ENCODE data around the gene LRP1.
A peak's percentile ranks its signal among the peaks of the same experiment; 100 is the strongest.

The LRP1 gene

GRCh38 chr12:57232156-57232756, 104.0 kb downstream of the LRP1 start:
- TF ChIP-seq CTCF (IDR thresholded peaks at IDR 0.05; ENCODE audit: low read depth, low read length) = no peak
- no peak overlapping the region for H3K4me3 ChIP-seq (ENCODE audit: low read depth, low read length)
- no peak for DNase-seq (ENCODE audit: low read depth, low spot score)
- in situ Hi-C loops (cut with HindIII; ENCODE audit: low sequenced_read_pairs) = no loop called here

DNA sequence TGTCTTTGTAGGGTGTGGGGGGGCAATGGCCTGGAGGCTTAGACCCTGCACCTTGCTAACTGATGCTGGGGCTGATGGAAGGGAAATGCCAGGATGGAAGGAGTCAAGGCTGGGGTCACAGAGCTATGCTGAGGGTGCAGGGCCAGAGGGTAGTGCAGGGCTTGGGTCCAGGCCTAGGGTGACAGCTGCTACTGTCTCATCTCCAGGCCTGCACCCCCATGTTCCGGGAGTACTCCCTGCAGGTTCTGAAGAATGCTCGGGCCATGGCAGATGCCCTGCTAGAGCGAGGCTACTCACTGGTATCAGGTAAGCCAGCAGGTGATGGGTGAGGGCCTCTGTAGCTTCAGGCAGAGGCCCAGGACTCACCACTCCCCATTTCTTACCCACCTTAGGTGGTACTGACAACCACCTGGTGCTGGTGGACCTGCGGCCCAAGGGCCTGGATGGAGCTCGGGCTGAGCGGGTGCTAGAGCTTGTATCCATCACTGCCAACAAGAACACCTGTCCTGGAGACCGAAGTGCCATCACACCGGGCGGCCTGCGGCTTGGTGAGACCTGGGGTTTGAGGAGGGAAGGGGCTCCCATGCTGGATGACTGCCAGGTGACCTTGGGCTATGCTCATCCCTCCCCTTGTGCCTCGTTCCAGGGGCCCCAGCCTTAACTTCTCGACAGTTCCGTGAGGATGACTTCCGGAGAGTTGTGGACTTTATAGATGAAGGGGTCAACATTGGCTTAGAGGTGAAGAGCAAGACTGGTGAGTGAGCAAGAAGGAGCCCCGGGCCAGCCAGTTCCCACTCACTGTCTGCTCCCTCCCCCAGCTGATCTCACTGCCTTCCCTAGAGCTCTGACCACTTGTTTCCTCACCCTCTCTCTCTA, 105.3 kb downstream of the LRP1 start:
- no peak for TF ChIP-seq CTCF (IDR thresholded peaks at IDR 0.05; ENCODE audit: low read depth, low read length)
- in situ Hi-C loops (cut with HindIII; ENCODE audit: low sequenced_read_pairs) = no loop called here
- no peak overlapping the region for H3K4me3 ChIP-seq (ENCODE audit: low read depth, low read length)
- peak; percentile 42 for DNase-seq (ENCODE audit: low read depth, low spot score)

- in situ Hi-C loops (cut with HindIII; ENCODE audit: low sequenced_read_pairs) = no loop called here
- DNase-seq (ENCODE audit: low read depth, low spot score) = no peak
- no peak for TF ChIP-seq CTCF (IDR thresholded peaks at IDR 0.05; ENCODE audit: low read depth, low read length)
- H3K4me3 ChIP-seq (ENCODE audit: low read depth, low read length) = no peak overlapping the region
These were observed 105.9 kb downstream of the LRP1 start for GRCh38 chr12:57234233-57234570.

GRCh38 chr12:57234571-57235016, 106.3 kb downstream of the LRP1 start:
- no peak for DNase-seq (ENCODE audit: low read depth, low spot score)
- no peak for TF ChIP-seq CTCF (IDR thresholded peaks at IDR 0.05; ENCODE audit: low read depth, low read length)
- H3K4me3 ChIP-seq (ENCODE audit: low read depth, low read length) = no peak overlapping the region
- in situ Hi-C loops (cut with HindIII; ENCODE audit: low sequenced_read_pairs) = no loop called here

DNA sequence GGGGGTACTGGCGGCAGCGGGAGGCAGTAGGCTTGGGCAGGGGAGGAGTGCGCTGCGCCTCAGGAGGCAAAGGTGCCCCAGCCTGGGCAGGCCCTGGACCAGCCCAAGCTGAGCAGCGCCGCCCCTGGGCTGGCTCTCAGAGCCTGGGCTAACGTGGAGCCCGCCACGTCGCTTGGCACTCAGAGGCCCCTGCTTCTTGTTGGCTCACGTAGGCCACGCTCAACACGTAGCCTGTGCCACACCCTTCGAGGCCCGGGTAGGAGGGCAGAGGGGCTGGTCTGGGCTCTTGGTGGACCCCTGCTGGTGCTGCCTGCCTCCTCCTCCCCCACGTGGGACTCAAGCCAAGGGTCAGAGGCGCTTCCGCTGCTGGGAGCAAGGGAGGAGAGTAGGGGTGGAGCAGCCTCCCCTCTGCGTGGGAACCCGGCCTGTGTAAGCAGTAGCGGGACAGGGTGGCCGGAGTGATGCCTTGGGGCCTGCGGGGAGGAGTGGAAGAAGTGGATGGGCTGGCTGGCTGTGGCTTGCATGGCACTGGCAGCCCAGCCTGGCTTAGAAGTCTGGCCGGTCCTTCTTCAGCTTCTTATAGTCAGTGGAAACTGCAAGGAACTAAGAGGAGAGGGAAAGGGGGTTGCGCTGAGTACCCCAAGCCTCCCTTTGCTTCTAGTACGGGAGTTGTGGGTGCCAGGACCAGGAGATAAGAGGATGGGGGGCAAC, 106.9 kb downstream of the LRP1 start:
- no peak for TF ChIP-seq CTCF (IDR thresholded peaks at IDR 0.05; ENCODE audit: low read depth, low read length)
- H3K4me3 ChIP-seq (ENCODE audit: low read depth, low read length) = no peak overlapping the region
- in situ Hi-C loops (cut with HindIII; ENCODE audit: low sequenced_read_pairs) = no loop called here
- peak; percentile 70 for DNase-seq (ENCODE audit: low read depth, low spot score)

DNA sequence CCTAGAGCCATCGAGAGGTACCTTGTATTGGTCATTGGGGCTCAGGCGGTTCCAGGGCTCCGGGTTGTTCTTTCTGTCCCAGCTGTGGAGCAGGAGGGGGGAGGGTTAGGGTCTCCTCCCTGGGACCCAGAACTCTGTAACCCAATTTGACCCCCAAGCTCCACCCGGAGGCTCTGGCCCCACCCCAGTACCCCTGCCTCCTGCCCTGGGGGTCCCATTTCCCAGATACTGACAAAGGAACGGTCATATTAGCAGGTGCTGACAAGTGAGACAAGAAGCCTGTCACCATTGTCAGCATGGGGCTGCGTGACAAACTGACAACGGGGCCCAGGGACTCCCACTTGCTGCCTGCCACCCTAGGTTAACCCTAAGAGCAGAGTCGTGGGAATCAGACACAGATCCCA, 107.4 kb downstream of the LRP1 start:
- no peak for TF ChIP-seq CTCF (IDR thresholded peaks at IDR 0.05; ENCODE audit: low read depth, low read length)
- no peak for DNase-seq (ENCODE audit: low read depth, low spot score)
- H3K4me3 ChIP-seq (ENCODE audit: low read depth, low read length) = no peak overlapping the region
- in situ Hi-C loops (cut with HindIII; ENCODE audit: low sequenced_read_pairs) = no loop called here
